ENCODE data around the gene DOCK1.

- TF ChIP-seq, protein P1, sequence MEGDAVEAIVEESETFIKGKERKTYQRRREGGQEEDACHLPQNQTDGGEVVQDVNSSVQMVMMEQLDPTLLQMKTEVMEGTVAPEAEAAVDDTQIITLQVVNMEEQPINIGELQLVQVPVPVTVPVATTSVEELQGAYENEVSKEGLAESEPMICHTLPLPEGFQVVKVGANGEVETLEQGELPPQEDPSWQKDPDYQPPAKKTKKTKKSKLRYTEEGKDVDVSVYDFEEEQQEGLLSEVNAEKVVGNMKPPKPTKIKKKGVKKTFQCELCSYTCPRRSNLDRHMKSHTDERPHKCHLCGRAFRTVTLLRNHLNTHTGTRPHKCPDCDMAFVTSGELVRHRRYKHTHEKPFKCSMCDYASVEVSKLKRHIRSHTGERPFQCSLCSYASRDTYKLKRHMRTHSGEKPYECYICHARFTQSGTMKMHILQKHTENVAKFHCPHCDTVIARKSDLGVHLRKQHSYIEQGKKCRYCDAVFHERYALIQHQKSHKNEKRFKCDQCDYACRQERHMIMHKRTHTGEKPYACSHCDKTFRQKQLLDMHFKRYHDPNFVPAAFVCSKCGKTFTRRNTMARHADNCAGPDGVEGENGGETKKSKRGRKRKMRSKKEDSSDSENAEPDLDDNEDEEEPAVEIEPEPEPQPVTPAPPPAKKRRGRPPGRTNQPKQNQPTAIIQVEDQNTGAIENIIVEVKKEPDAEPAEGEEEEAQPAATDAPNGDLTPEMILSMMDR (IDR thresholded peaks at IDR 0.05) = no peak
- no peak for TF ChIP-seq ZFX (IDR thresholded peaks at IDR 0.05; ENCODE audit: borderline replicate concordance)
These were observed 220.1 kb downstream of the DOCK1 start for GRCh38 chr10:127125331-127125730.

All from 22Rv1 (cell line).